ENCODE data around the gene CCNF.

DNA sequence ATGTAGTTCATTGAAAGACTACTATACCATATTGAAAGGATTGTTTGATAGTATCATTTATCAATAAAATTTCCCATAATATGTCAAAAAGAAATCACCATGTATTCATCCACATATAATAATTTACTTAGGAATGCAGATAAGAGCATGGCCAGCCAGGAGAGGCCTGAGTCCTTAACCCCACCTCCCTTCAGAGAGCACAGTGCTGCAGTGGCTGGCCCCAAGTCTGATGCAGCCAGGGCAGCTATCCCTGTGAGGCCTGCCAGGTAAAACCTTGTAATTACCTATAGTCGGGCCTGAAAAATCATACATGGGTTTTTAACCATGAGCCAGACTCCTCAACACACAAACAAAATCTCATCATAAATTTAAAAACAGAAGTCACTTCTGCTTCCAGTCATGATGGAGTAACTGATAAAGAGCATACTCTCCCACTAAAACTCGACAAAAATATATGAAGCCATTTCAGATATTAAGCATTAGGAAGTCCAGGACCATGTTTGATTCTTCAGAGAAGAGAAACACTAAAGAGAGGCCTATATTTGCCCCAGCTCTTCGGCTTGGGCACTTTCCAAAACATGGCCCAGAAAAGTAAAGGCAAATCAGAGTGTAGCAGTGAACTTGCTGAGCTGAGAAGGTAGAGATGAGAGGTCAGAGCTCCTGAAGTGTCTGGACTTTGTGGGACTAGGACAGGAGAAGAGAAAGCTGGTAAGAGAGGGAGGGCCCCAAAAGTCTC is 40.9 kb upstream of the CCNF start:
- TF ChIP-seq, protein P1, sequence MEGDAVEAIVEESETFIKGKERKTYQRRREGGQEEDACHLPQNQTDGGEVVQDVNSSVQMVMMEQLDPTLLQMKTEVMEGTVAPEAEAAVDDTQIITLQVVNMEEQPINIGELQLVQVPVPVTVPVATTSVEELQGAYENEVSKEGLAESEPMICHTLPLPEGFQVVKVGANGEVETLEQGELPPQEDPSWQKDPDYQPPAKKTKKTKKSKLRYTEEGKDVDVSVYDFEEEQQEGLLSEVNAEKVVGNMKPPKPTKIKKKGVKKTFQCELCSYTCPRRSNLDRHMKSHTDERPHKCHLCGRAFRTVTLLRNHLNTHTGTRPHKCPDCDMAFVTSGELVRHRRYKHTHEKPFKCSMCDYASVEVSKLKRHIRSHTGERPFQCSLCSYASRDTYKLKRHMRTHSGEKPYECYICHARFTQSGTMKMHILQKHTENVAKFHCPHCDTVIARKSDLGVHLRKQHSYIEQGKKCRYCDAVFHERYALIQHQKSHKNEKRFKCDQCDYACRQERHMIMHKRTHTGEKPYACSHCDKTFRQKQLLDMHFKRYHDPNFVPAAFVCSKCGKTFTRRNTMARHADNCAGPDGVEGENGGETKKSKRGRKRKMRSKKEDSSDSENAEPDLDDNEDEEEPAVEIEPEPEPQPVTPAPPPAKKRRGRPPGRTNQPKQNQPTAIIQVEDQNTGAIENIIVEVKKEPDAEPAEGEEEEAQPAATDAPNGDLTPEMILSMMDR (IDR thresholded peaks at IDR 0.05; ENCODE audit: low read length): no peak
- TF ChIP-seq EZH2 (IDR thresholded peaks at IDR 0.05; ENCODE audit: borderline replicate concordance, low read length): no peak
